KMS-11 (cell line): Measurements from ENCODE around the gene USP24.

Experiments
- H2AFZ ChIP-seq: fragments of 200-600 bp; sonication (generic); 2 replicates; pipeline ENCODE4 v1.6.1; 2016; ENCODE audit warnings: antibody characterized with exemption, mixed run types, low read depth
- H3K27ac ChIP-seq: fragments of 200-600 bp; sonication (generic); 2 replicates; pipeline ENCODE4 v1.6.1; 2016; ENCODE audit warnings: mild to moderate bottlenecking, mixed run types
- H3K27me3 ChIP-seq: fragments of 200-600 bp; sonication (generic); 2 replicates; pipeline ENCODE4 v1.6.1; 2017; ENCODE audit warnings: mild to moderate bottlenecking, low read depth, mixed run types, moderate library complexity; ENCODE audit not compliant: insufficient read depth
- H3K36me3 ChIP-seq: fragments of 200-600 bp; sonication (generic); 2 replicates; pipeline ENCODE4 v1.6.1; 2017; ENCODE audit warnings: mild to moderate bottlenecking, mixed run types; ENCODE audit not compliant: insufficient read depth
- H3K4me1 ChIP-seq: fragments of 200-600 bp; sonication (generic); 2 replicates; pipeline ENCODE4 v1.6.1; 2016; ENCODE audit warnings: mild to moderate bottlenecking, low read depth, mixed run types; ENCODE audit not compliant: poor library complexity, severe bottlenecking
- H3K4me2 ChIP-seq: fragments of 200-600 bp; sonication (generic); 2 replicates; pipeline ENCODE4 v1.7.0; 2016; ENCODE audit warnings: mild to moderate bottlenecking, mixed run types
- H3K4me3 ChIP-seq: fragments of 200-600 bp; sonication (generic); IDR thresholded peaks from 2 replicates; pipeline ENCODE4 v1.6.1; 2017; ENCODE audit warnings: low read depth, low read length, mixed read lengths; ENCODE audit not compliant: insufficient read depth
- H3K79me2 ChIP-seq: fragments of 200-600 bp; sonication (generic); 2 replicates; pipeline ENCODE4 v1.6.1; 2016; ENCODE audit warnings: low read depth, mixed run types; ENCODE audit not compliant: insufficient read depth
- H3K9ac ChIP-seq: fragments of 200-600 bp; sonication (generic); 2 replicates; pipeline ENCODE4 v1.6.1; 2016; ENCODE audit warnings: mild to moderate bottlenecking, mixed run types
- H4K20me1 ChIP-seq: fragments of 200-600 bp; sonication (generic); 2 replicates; pipeline ENCODE4 v1.6.1; 2016; ENCODE audit warnings: mild to moderate bottlenecking, mixed run types; ENCODE audit not compliant: insufficient read depth
- CTCF ChIP-seq: fragments of 200-600 bp; sonication (generic); conservative IDR thresholded peaks from 2 replicates; pipeline ENCODE4 v1.6.1; 2017; ENCODE audit warnings: low read depth, mild to moderate bottlenecking, antibody characterized with exemption, low read length, moderate library complexity, mixed read lengths

Gene USP24

GRCh38 chr1:55181666-55182065 lies 33.5 kb downstream of the USP24 start:
- Histone ChIP-seq H3K79me2 (peaks cover 26% of the 10 kb centered on the region; the same call in 1 of the 2 replicates), H3K4me2 (no peak overlapping the region), H3K4me3 (no peak overlapping the region), H3K27ac (no peak overlapping the region), H3K4me1 (no peaks in the 10 kb centered on the region), H3K36me3 (no peaks in the 10 kb centered on the region), H2AFZ (no peak overlapping the region), H4K20me1 (no peaks in the 10 kb centered on the region), H3K27me3 (no peaks in the 10 kb centered on the region), H3K9ac (no peak overlapping the region)
- no peak for TF ChIP-seq CTCF

GRCh38 chr1:55180075-55180670 lies 35.0 kb downstream of the USP24 start:
- peaks cover 15% of the 10 kb centered on the region; the same call in 1 of the 2 replicates for H3K79me2 ChIP-seq
- no peaks in the 10 kb centered on the region for H3K36me3 ChIP-seq
- H3K27ac ChIP-seq, result no peak overlapping the region
- no peak overlapping the region for H2AFZ ChIP-seq
- no peak for TF ChIP-seq CTCF
- H3K27me3 ChIP-seq, result no peaks in the 10 kb centered on the region
- no peaks in the 10 kb centered on the region for H3K4me1 ChIP-seq
- no peak overlapping the region for H3K4me2 ChIP-seq
- H3K9ac ChIP-seq, result no peak overlapping the region
- H3K4me3 ChIP-seq, result no peak overlapping the region
- no peaks in the 10 kb centered on the region for H4K20me1 ChIP-seq

- H3K36me3 ChIP-seq, result no peaks in the 10 kb centered on the region
- no peak overlapping the region for H3K9ac ChIP-seq
- no peak overlapping the region for H2AFZ ChIP-seq
- H3K27me3 ChIP-seq, result no peaks in the 10 kb centered on the region
- no peak for TF ChIP-seq CTCF
- no peak overlapping the region for H3K4me2 ChIP-seq
- H3K79me2 ChIP-seq, result peaks cover 12% of the 10 kb centered on the region; the same call in 1 of the 2 replicates
- H3K4me1 ChIP-seq, result no peaks in the 10 kb centered on the region
- H4K20me1 ChIP-seq, result no peaks in the 10 kb centered on the region
- H3K4me3 ChIP-seq, result no peak overlapping the region
- no peak overlapping the region for H3K27ac ChIP-seq
Observed at GRCh38 chr1:55179177-55179835, 35.9 kb downstream of the USP24 start.

- H3K9ac ChIP-seq, result no peak overlapping the region
- H3K36me3 ChIP-seq, result no peaks in the 10 kb centered on the region
- H3K4me1 ChIP-seq, result no peaks in the 10 kb centered on the region
- H3K4me2 ChIP-seq, result no peak overlapping the region
- no peaks in the 10 kb centered on the region for H4K20me1 ChIP-seq
- H2AFZ ChIP-seq, result no peak overlapping the region
- no peaks in the 10 kb centered on the region for H3K79me2 ChIP-seq
- H3K27me3 ChIP-seq, result no peaks in the 10 kb centered on the region
- H3K4me3 ChIP-seq, result no peak overlapping the region
- TF ChIP-seq CTCF, result no peak
- H3K27ac ChIP-seq, result no peak overlapping the region
Observed at GRCh38 chr1:55172687-55173086, 42.5 kb downstream of the USP24 start.
